Measurements from ENCODE around the gene TRABD2B.

The TRABD2B gene

GRCh38 chr1:47712596-47713299 is 284.4 kb downstream of the TRABD2B start:
- DNase-seq: no peak

- DNase-seq: no peak
These were observed 285.2 kb downstream of the TRABD2B start for GRCh38 chr1:47711848-47712492.

- no peak for DNase-seq
These were observed 285.9 kb downstream of the TRABD2B start for GRCh38 chr1:47711184-47711847.
